ENCODE measurements around the gene LRMDA.

- TF ChIP-seq, protein P1, sequence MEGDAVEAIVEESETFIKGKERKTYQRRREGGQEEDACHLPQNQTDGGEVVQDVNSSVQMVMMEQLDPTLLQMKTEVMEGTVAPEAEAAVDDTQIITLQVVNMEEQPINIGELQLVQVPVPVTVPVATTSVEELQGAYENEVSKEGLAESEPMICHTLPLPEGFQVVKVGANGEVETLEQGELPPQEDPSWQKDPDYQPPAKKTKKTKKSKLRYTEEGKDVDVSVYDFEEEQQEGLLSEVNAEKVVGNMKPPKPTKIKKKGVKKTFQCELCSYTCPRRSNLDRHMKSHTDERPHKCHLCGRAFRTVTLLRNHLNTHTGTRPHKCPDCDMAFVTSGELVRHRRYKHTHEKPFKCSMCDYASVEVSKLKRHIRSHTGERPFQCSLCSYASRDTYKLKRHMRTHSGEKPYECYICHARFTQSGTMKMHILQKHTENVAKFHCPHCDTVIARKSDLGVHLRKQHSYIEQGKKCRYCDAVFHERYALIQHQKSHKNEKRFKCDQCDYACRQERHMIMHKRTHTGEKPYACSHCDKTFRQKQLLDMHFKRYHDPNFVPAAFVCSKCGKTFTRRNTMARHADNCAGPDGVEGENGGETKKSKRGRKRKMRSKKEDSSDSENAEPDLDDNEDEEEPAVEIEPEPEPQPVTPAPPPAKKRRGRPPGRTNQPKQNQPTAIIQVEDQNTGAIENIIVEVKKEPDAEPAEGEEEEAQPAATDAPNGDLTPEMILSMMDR (IDR thresholded peaks at IDR 0.05): no peak
- no peak for TF ChIP-seq POLR2A (IDR thresholded peaks at IDR 0.05)
These were observed 305.6 kb downstream of the LRMDA start for GRCh38 chr10:75736889-75737579.
